Kidney glomerular epithelial cell (primary cell): ENCODE measurements around the gene CLEC4G.
"Not testable (repeated sequence)": the region's sequence is repeated elsewhere in the genome, so short reads cannot be mapped to it uniquely, and the experiment has no call there.

Experiments used
- DNase-seq: peaks from one replicate; lab custom pipeline; 2025; lab: John Stamatoyannopoulos, UW

Gene CLEC4G, protein sequence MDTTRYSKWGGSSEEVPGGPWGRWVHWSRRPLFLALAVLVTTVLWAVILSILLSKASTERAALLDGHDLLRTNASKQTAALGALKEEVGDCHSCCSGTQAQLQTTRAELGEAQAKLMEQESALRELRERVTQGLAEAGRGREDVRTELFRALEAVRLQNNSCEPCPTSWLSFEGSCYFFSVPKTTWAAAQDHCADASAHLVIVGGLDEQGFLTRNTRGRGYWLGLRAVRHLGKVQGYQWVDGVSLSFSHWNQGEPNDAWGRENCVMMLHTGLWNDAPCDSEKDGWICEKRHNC

GRCh38 chr19:7732045-7732444 is at the start of gene CLEC4G:
TSS of gene CLEC4G (minus strand) at chr19:7732110. CDS start at chr19:7732102, 8 bp downstream.
- DNase-seq: no peak

- no peak for DNase-seq
Measured at GRCh38 chr19:7781157-7781556, 49.2 kb upstream of the CLEC4G start.

- DNase-seq: no peak
Measured at GRCh38 chr19:7779631-7780486, 47.9 kb upstream of the CLEC4G start.

- no peak for DNase-seq
Measured at GRCh38 chr19:7778081-7778480, 46.2 kb upstream of the CLEC4G start.

DNA sequence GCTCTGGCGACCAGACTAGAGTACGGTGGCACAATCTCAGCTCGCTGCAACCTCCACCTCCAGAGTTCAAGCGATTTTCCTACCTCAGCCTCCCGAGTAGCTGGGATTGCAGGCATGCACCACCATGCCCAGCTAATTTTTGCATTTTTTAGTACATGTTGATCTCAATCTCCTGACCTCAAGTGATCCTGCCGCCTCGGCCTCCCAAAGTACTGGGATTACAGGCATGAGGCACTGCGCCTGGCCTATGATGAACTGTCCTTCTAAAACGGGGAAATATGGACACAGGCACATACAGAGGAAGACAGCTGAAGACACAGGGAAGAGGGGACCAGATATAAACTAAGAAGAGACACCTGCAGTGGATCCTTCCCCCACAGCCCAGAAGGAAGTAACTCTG is 43.9 kb upstream of the CLEC4G start:
- DNase-seq: no peak

GRCh38 chr19:7773841-7774240 is 41.9 kb upstream of the CLEC4G start:
- no peak for DNase-seq

- peak; percentile 15 for DNase-seq
Measured at GRCh38 chr19:7772752-7773291, 40.9 kb upstream of the CLEC4G start.

GRCh38 chr19:7771072-7771471 is 39.2 kb upstream of the CLEC4G start:
- DNase-seq: no peak

DNA sequence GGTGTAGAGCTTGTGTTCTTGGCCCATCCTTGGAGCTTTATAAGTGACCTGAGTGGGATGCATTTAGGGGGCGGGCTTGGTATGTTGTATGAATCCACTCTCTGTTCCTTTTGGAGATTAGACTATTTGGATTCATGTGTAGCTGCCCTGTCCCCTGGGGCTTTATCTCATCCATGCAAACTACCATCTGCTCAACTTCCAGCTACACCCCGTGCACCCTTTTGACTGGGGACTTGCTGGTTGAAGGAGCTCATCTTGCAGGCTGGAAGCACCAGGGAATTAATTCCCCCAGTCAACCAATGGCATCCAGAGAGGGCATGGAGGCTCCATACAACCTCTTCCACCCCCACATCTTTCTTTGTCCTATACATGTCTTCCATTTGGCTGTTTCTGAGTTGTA is 37.3 kb upstream of the CLEC4G start:
- no peak for DNase-seq

DNA sequence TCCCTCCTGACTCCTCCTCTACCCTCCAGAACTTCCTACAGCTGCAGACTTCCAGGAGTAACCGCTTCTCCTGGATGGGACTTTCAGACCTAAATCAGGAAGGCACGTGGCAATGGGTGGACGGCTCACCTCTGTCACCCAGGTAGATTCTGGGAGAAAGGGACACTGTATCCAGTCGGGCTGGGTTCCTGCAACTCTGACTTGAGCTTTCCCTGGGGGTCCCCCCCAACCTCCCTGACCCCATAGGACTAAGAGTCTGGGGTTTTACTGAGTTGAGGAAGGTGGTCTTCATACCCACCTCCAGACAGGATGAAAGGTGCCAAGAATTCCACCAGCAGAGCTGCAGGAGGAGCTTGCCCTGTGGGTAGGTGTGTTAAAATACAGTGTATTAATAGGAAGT is 35.6 kb upstream of the CLEC4G start:
- no peak for DNase-seq

- DNase-seq: no peak
Measured at GRCh38 chr19:7766535-7766934, 34.6 kb upstream of the CLEC4G start.

- not testable (repeated sequence) for DNase-seq
Measured at GRCh38 chr19:7765043-7765442, 33.1 kb upstream of the CLEC4G start.

GRCh38 chr19:7764157-7764556 is 32.2 kb upstream of the CLEC4G start:
- DNase-seq: not testable (repeated sequence)

- no peak for DNase-seq
Measured at GRCh38 chr19:7763696-7764095, 31.8 kb upstream of the CLEC4G start.

- no peak for DNase-seq
Measured at GRCh38 chr19:7762719-7763293, 30.9 kb upstream of the CLEC4G start, which contains the start of gene CLEC4M. TSS of gene CLEC4M (plus strand) at chr19:7763243. CDS start at chr19:7763267, 24 bp downstream.

GRCh38 chr19:7759156-7759555 is 27.2 kb upstream of the CLEC4G start:
- no peak for DNase-seq

DNA sequence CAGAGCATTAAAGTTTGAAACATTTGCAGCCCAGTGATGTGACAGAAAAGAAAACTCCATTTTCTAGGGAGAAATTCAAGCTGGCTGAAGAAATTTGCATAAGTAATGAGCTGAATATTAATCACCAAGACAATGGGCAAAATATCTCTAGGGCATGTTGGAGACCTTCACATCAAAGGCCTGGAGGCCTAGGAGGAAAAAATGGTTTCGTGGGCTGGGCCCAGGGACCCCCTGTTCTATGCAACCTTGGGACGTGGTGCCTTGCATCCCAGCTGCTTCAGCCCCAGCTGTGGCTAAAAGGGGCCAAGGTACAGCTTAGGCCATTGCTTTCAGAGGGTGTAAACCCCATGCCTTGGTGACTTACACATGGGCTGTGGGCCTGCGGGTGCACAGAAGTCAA is 25.4 kb upstream of the CLEC4G start:
- DNase-seq: no peak

DNA sequence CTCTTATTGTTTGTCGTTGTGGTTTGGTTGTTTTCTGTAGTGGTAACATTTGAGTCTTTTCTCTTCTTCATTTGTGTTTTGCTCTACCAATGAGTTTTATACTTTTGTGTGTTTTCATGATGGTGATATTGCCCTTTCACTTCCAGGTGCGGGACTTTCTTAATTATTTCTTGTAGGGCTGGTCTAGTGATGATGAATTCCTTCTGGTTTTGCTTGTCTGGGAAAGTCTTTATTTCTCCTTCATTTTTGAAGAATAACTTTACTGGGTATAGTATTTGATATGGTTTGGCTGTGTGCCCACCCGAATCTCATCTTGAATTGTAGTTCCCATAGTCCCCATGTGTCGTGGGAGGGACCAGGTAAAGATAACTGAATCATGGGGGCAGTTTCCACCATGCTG is 24.3 kb upstream of the CLEC4G start:
- DNase-seq: no peak

GRCh38 chr19:7751157-7751783 is 19.4 kb upstream of the CLEC4G start:
- no peak for DNase-seq

- DNase-seq: no peak
Measured at GRCh38 chr19:7748756-7749155, 16.8 kb upstream of the CLEC4G start.

GRCh38 chr19:7748171-7748570 is 16.3 kb upstream of the CLEC4G start:
- no peak for DNase-seq
